ENCODE data around the gene PIH1D1.

DNA sequence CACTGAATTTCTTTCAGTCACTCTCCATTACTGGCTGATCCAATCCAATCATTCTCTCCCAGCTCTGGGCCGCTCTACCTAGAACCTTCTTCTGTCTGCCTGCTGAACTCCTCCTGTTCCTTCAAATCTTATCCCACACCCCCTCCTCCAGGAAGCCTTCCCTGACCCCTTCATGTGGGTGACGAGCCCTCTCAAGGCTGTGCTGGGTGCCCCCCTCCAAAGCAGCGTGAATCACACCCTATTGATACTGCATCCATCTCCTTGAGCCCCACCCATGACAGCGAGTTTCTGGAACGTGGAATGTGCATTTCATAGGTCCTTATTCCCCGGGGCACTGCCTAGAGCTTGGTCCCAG, 3.2 kb downstream of the PIH1D1 start:
- TF ChIP-seq POLR2A (IDR thresholded peaks at IDR 0.05; ENCODE audit: low read depth, low read length) (no peak), TAF1 (IDR thresholded peaks at IDR 0.05; ENCODE audit: borderline replicate concordance, low read depth, low read length) (no peak)
